ENCODE data around the gene SLC9C1. TPM values are rescaled to one million over a fixed set of nuclear protein-coding genes. Genes with fewer than 3 reads are reported as not detected.

The SLC9C1 gene
- total and polyA plus RNA-seq, 7 experiments from 2014 or later: 0.08 TPM; not detected in 6

DNA sequence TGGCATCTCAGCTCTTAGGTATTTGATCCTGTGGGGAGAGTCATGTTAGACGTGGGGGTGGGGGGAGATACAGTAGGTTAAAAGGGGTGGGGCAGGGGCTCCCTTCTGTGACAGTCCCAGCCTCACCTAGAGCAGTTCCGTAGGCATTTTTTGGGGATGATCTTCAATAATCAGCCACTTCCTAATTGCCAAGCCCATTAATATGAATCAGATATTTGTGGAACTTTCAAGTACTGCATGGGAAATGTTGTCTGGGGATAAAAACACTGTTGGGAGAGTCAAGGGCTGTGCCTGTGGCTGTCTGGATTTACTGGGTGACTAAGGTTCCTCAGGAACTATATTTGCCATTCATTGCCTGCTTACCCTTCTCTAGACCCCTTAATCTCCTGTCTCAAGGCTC is 198.3 kb downstream of the SLC9C1 start:
- H3K27ac ChIP-seq (ENCODE audit: low read depth, low read length): no peak overlapping the region
- Mint-ChIP-seq H3K27me3 (peaks cover 0 to 5% (median 3%) of the 10 kb centered on the region in 5 donors), H3K9me3 (peaks cover 0 to 7% (median 0%) of the 10 kb centered on the region in 11 donors), H3K27ac (no peak overlapping the region), H3K4me1 (peaks cover 15 to 44% (median 20%) of the 10 kb centered on the region in 7 donors), H3K4me3 (no peak overlapping the region), H3K36me3 (peaks cover 0 to 27% (median 5%) of the 10 kb centered on the region in 5 donors)
- CTCF ChIA-PET: interaction anchor here (1.0 kb wide), 1 partner anchor 52 kb away, joined by 3 read pairs; no protein-coding TSS in a partner anchor
- no peaks in the 10 kb centered on the region for H3K9me3 ChIP-seq (ENCODE audit: control insufficient read depth in 2 of 3, low read length in 3 of 3)
- DNase-seq (no peak), ATAC-seq (no peak)
- intact Hi-C loops (cut with micrococcal nuclease): no loop called here
- H3K36me3 ChIP-seq (ENCODE audit: control insufficient read depth in 2 of 3, insufficient read depth in 3 of 3, low read length in 3 of 3): no peaks in the 10 kb centered on the region
- peaks cover 0 to 8% of the 10 kb centered on the region in 2 donors for H3K4me1 ChIP-seq (ENCODE audit: control insufficient read depth in 2 of 2, insufficient read depth in 2 of 2, low read length in 2 of 2)
- POLR2A ChIA-PET: no interaction called here
- H3K27me3 ChIP-seq (ENCODE audit: control insufficient read depth in 2 of 2, insufficient read depth in 2 of 2, low read length in 2 of 2): no peaks in the 10 kb centered on the region
- no peak overlapping the region for H3K4me3 ChIP-seq (ENCODE audit: low read length)

DNA sequence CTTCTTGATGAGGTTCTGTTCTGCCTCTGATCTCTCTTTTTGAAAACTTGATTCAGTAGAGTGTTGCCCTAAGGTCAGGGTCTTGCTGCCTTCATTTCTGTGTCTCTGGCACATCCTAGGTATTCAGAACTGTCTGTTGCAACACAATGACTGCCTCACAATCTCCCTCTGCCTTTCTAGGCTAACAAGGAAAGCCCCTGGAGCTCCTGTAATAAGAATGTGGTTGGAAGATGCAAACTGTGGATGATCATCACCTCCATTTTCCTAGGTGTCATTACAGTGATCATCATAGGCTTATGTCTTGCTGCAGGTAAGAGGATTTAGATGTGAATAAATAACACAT is 200.9 kb downstream of the SLC9C1 start:
- Histone ChIP-seq H3K4me1 (ENCODE audit: control insufficient read depth in 2 of 2, insufficient read depth in 2 of 2, low read length in 2 of 2) (peaks cover 0 to 8% of the 10 kb centered on the region in 2 donors), H3K4me3 (ENCODE audit: low read length) (no peak overlapping the region), H3K27me3 (ENCODE audit: control insufficient read depth in 2 of 2, insufficient read depth in 2 of 2, low read length in 2 of 2) (no peaks in the 10 kb centered on the region), H3K36me3 (ENCODE audit: control insufficient read depth in 2 of 3, insufficient read depth in 3 of 3, low read length in 3 of 3) (no peaks in the 10 kb centered on the region), H3K9me3 (ENCODE audit: control insufficient read depth in 2 of 3, low read length in 3 of 3) (no peaks in the 10 kb centered on the region), H3K27ac (ENCODE audit: low read depth, low read length) (no peak overlapping the region)
- peaks cover 0 to 10% (median 3%) of the 10 kb centered on the region in 5 donors for H3K27me3 Mint-ChIP-seq
- ATAC-seq (no peak), DNase-seq (no peak)
- H3K4me3 Mint-ChIP-seq: peak overlapping the region in 4 of 10 donors; percentile 5 to 69 (median 26)
- peaks cover 0 to 1% (median 0%) of the 10 kb centered on the region in 11 donors for H3K9me3 Mint-ChIP-seq
- peaks cover 0 to 23% (median 3%) of the 10 kb centered on the region in 5 donors for H3K36me3 Mint-ChIP-seq
- H3K4me1 Mint-ChIP-seq: peaks cover 15 to 61% (median 25%) of the 10 kb centered on the region in 7 donors
- CTCF ChIA-PET: interaction anchor here (0.6 to 1.8 kb wide), 3 partner anchors 9 to 28 kb away, joined by 3 to 4 read pairs (median 3); no protein-coding TSS in a partner anchor
- H3K27ac Mint-ChIP-seq: peak overlapping the region in 3 of 9 donors; percentile 27 to 73 (median 49)
- intact Hi-C loops (cut with micrococcal nuclease): no loop called here
- POLR2A ChIA-PET: no interaction called here

DNA sequence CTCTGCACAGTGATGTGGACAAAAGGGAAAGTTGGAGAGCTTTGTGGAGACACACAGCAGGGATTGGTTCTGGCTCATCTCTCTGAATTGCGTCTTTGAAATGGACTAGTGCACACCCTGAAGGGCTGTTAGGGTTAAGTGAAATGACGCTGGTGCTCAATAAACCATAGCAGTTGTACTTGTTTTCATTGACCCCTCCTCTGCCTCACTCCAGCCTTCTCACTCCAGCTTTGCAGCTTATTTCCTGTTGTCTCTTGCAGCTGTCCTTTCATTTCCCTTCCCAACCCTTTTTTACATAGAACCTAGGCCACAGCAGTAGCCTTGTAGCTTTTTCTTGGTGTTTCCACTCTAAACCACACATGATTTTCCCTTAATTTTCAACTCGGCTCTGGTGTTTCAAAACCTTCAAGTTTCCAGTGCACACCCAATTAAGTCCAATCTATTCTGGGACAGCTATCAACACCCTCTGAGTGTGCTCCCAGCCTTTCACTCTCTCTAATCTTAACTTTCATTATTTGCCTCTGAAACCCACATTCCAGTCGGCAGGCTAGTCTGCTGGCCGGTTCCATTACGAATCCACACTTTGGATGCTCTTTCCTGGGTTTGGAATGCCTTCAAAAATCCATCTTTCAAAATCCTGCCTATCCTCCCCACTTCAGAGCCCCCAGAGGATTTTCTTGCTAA is 201.4 kb downstream of the SLC9C1 start:
- ChIA-PET CTCF (interaction anchor here (0.6 kb wide), 1 partner anchor 29 kb away, joined by 3 read pairs; no protein-coding TSS in a partner anchor), POLR2A (interaction anchor here (0.6 to 0.8 kb wide), 2 partner anchors 20 to 255 kb away, joined by 4 to 5 read pairs; no protein-coding TSS in a partner anchor)
- Mint-ChIP-seq H3K9me3 (no peaks in the 10 kb centered on the region), H3K4me1 (peaks cover 17 to 61% (median 28%) of the 10 kb centered on the region in 7 donors), H3K36me3 (peaks cover 0 to 19% (median 0%) of the 10 kb centered on the region in 5 donors), H3K27ac (peak overlapping the region in 2 of 9 donors; percentile 49 to 73), H3K4me3 (peak overlapping the region in 6 of 10 donors; percentile 1 to 69 (median 5)), H3K27me3 (peaks cover 0 to 14% (median 3%) of the 10 kb centered on the region in 5 donors)
- no peaks in the 10 kb centered on the region for H3K27me3 ChIP-seq (ENCODE audit: control insufficient read depth in 2 of 2, insufficient read depth in 2 of 2, low read length in 2 of 2)
- H3K9me3 ChIP-seq (ENCODE audit: control insufficient read depth in 2 of 3, low read length in 3 of 3): no peaks in the 10 kb centered on the region
- H3K36me3 ChIP-seq (ENCODE audit: control insufficient read depth in 2 of 3, insufficient read depth in 3 of 3, low read length in 3 of 3): no peaks in the 10 kb centered on the region
- no peak overlapping the region for H3K4me3 ChIP-seq (ENCODE audit: low read length)
- peaks cover 0 to 8% of the 10 kb centered on the region in 2 donors for H3K4me1 ChIP-seq (ENCODE audit: control insufficient read depth in 2 of 2, insufficient read depth in 2 of 2, low read length in 2 of 2)
- ATAC-seq: no peak
- no peak for DNase-seq
- intact Hi-C loops (cut with micrococcal nuclease): no loop called here
- no peak overlapping the region for H3K27ac ChIP-seq (ENCODE audit: low read depth, low read length)

DNA sequence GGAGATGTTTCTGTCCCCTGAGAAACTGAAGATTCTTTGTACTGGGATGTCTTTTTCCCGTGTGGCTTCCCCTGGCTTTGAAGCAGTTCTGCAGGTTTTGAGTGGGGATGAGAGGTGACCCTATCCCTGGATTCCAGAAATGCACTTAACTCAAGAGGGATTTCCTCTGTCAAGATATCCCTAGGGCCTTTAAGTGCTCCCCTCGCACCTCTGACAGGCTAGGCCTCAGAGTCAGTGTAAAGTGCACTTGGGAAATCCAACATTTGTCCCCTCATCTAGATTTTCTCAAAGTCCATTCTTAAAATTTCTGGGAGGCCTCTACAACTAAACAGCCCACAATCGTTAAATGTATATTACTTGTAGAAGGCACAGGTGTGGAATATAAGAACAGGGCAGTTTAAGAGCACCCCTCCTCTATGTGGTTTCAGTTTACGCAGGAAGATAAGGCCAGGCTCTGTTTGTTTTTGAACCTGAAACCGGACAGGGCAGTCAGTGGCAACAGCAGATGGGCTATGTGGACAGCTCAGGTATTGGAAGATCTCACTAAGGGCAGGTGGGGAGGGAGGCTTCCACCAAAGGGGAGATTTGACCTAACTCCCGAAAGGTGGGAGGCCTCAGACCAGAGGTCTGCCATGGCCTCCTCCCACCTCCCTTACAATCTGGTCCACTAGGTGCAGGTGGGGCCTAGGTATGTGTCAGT is 203.0 kb downstream of the SLC9C1 start:
- Mint-ChIP-seq H3K36me3 (peaks cover 0 to 17% (median 0%) of the 10 kb centered on the region in 5 donors), H3K9me3 (no peaks in the 10 kb centered on the region), H3K4me1 (peaks cover 30 to 68% (median 43%) of the 10 kb centered on the region in 7 donors), H3K27ac (peak overlapping the region in 2 of 9 donors; percentile 48 to 56), H3K27me3 (peaks cover 0 to 19% (median 3%) of the 10 kb centered on the region in 5 donors), H3K4me3 (no peak overlapping the region)
- Histone ChIP-seq H3K27ac (ENCODE audit: low read depth, low read length) (no peak overlapping the region), H3K36me3 (ENCODE audit: control insufficient read depth in 2 of 3, insufficient read depth in 3 of 3, low read length in 3 of 3) (peaks cover 0 to 4% (median 0%) of the 10 kb centered on the region in 3 experiments), H3K27me3 (ENCODE audit: control insufficient read depth in 2 of 2, insufficient read depth in 2 of 2, low read length in 2 of 2) (no peaks in the 10 kb centered on the region), H3K9me3 (ENCODE audit: control insufficient read depth in 2 of 3, low read length in 3 of 3) (no peaks in the 10 kb centered on the region), H3K4me3 (ENCODE audit: low read length) (no peak overlapping the region), H3K4me1 (ENCODE audit: control insufficient read depth in 2 of 2, insufficient read depth in 2 of 2, low read length in 2 of 2) (peaks cover 4 to 14% of the 10 kb centered on the region in 2 donors)
- ChIA-PET POLR2A (no interaction called here), CTCF (interaction anchor here (0.9 kb wide), 1 partner anchor 20 kb away, joined by 4 read pairs; no protein-coding TSS in a partner anchor)
- no peak for ATAC-seq
- DNase-seq: no peak
- intact Hi-C loops (cut with micrococcal nuclease): no loop called here

Small RNA genes within 50 kb of the gene (microRNA-seq; reads per million reads assigned to microRNA genes)
- not detected for gene MIR567 (ENCODE audit: borderline microRNAs expressed)

Other genes with a start within 250 kb of the SLC9C1 start
- gene C3orf52, start 207.8 kb downstream of the SLC9C1 start, total RNA-seq: 10 to 100 TPM in 1 of 5 experiments, 1 to 10 TPM in 4; 1.2 to 12.3 (median 1.9) TPM
- gene C3orf52, start 207.8 kb downstream of the SLC9C1 start, polyA plus RNA-seq: 1 to 10 TPM; 1.3 to 2.1 TPM
- 10 to 100 TPM in 4 of 5 experiments, 1 to 10 TPM in 1; 5.5 to 28.5 (median 18.5) TPM for gene GCSAM, start 161.0 kb downstream of the SLC9C1 start, total RNA-seq
- 10 to 100 TPM; 27.7 to 38.8 TPM for gene GCSAM, start 161.0 kb downstream of the SLC9C1 start, polyA plus RNA-seq
- gene CD200, start 38.9 kb upstream of the SLC9C1 start, total RNA-seq: 1 to 10 TPM; 2.5 to 9.1 (median 2.9) TPM
- gene CD200, start 38.9 kb upstream of the SLC9C1 start, polyA plus RNA-seq: 1 to 10 TPM; 2.5 to 3.0 TPM
- gene BTLA, start 205.3 kb upstream of the SLC9C1 start, total RNA-seq: 10 to 100 TPM; 15.6 to 29.5 (median 26.1) TPM
- 10 to 100 TPM; 13.3 to 18.5 TPM for gene BTLA, start 205.3 kb upstream of the SLC9C1 start, polyA plus RNA-seq

Measured in naive thymus-derived CD4-positive, alpha-beta T cell (primary cell).